ENCODE data around the gene TMCC1.
A peak's percentile ranks its signal among the peaks of the same experiment; 100 is the strongest.
"Not testable (repeated sequence)": the region's sequence is repeated elsewhere in the genome, so short reads cannot be mapped to it uniquely, and the experiment has no call there.

TMCC1 gene

GRCh38 chr3:129893581-129894070 lies at the start of gene TMCC1:
TMCC1 (minus strand) TSS chr3:129893711.
- peak; percentile 5 for DNase-seq (ENCODE audit: low read depth, low spot score)

GRCh38 chr3:129943020-129943419 lies 49.5 kb upstream of the TMCC1 start:
- DNase-seq (ENCODE audit: low read depth, low spot score): no peak

DNA sequence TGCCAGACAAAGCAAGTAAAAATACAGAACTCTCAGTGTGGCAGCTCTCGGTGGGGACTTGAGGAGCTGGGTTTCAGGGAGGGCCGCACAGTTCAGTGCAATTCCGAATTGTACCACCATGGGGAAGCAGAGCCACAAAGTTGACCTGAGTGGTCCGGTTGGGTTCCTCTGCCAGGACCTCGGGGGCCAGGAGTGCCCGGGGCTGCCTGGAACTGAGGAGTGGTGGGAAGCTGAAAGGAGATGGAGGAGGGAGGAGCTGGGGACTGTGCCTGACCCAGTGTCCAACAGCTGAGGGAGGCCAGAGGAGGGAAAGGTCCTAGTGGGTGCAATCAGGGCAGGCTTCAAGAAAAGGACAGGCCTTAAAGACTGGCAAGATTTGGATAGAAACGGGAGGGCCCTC lies 48.8 kb upstream of the TMCC1 start:
- DNase-seq (ENCODE audit: low read depth, low spot score): peak; percentile 21

- DNase-seq (ENCODE audit: low read depth, low spot score): no peak
Observed at GRCh38 chr3:129940086-129940485, 46.6 kb upstream of the TMCC1 start.

- DNase-seq (ENCODE audit: low read depth, low spot score): no peak
Observed at GRCh38 chr3:129938140-129938930, 44.8 kb upstream of the TMCC1 start.

DNA sequence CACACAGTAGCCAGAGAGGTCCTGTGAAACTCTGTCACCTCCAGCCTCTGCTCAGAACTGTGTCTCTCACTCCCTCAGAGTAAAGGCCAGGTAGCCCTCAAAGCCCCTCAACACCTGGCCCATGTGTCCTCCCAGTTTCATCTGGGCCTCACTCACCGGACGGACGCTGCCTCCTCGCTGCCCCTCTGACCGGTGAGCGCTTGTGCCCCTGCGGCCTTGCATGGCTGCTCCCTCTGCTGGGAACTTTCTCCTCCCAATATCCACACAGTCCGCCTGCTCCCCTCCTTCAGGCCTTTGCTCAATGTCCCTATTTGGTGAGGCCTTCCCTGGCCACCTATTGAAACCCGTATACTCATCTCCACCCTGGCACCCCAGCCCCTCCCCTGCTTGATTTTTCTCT lies 44.2 kb upstream of the TMCC1 start:
- no peak for DNase-seq (ENCODE audit: low read depth, low spot score)

- peak; percentile 13 for DNase-seq (ENCODE audit: low read depth, low spot score)
Observed at GRCh38 chr3:129936757-129937156, 43.2 kb upstream of the TMCC1 start.

DNA sequence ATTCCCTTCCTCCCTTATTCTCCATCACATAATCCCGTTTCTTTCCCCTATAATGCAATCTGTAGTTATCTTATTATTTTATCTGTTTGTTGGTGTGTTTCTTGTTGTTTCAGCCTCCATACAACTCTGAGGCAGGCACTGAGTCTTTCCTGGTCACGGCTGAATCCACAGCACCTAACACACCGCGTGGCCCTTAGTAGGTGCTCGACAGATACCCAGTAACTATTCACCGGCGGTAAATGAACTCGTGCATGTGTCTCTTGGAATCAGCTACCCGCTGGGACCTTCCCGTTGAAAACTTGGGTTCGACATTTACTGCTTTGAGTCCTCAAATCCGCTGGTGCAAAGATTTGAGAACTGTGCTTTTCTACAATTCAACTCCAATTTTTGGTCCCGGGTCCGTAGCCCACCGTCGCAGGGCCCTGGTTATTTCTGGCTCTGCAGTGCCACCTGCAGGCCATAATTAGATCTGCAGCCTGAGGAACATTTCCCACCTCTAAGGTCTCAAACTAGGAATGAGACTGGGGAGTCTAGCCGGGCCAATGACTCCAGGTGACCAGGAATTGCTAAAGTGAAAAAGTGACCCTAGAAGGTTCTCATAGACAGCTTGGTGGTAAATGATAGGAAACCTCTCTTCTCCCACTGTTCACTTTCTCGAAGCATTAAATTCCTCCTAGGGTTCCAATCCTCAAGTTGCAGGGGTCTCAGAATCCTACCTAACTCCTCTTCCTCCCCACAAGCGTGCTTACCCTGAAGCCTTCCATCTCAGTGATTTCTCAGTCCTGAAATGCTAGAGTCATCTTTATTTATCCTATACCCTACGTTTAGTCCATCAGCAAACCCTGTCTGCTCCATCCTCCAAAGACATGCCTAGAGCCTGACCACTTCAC lies 41.0 kb upstream of the TMCC1 start:
- no peak for DNase-seq (ENCODE audit: low read depth, low spot score)

- no peak for DNase-seq (ENCODE audit: low read depth, low spot score)
Observed at GRCh38 chr3:129933471-129933870, 40.0 kb upstream of the TMCC1 start.

DNA sequence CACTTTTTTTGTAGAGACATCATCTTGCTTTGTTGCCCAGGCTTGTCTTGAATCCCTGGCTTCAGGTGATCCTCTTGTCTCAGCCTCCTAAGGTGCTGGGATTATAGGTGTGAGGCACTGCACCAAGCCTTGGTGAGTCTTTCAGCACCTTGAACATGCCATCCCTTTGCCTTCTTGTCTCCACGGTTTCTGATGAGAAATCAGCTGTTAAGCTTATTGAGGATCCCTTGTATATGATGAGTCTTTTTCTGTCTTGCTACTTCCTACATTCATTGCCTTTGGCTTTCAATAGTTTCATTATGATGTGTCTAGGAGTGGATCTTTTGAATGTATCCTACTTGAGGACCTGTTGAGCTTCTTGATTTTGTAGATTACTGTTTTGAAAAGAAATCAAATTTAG lies 35.9 kb upstream of the TMCC1 start:
- no peak for DNase-seq (ENCODE audit: low read depth, low spot score)

GRCh38 chr3:129927072-129927471 lies 33.6 kb upstream of the TMCC1 start:
- DNase-seq (ENCODE audit: low read depth, low spot score): no peak

DNA sequence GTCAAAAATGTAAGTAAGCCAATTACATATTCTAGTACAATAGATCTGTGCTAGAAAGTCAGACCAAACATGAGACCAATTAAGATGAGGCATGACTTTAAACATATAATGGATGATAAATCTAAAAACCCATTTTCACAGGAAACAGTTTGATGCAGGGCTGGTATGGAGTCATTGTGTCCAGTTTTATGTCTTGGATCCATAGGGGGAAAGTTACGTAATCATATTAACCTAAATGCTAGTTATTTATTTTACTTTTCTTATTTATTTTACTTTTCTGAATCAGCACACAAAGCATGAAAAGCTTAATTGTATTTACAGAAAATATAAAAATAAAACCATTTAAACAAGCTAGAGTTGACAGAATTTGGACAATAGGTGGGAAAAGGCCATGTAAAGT lies 26.3 kb upstream of the TMCC1 start:
- DNase-seq (ENCODE audit: low read depth, low spot score): no peak

GRCh38 chr3:129919357-129919756 lies 25.8 kb upstream of the TMCC1 start:
- DNase-seq (ENCODE audit: low read depth, low spot score): no peak

DNA sequence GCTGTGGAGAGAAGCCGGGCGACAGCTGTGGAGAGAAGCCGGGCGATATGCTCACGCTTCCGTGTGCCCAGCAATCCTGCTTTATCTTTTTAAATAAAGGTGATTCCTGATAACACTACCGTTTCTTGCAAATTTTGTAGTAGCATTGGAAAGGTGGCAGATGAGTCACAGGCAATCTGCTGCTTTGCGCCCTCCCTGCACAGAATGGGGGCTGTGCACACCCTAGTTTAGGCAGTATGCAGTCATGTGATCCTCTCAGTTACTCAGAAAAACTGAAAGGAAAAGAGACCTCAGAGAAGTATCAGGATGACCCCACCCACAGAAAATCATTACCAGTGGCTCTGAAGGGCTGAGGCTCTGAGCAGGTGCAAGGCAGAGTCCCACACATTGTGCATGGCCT lies 24.9 kb upstream of the TMCC1 start:
- no peak for DNase-seq (ENCODE audit: low read depth, low spot score)

GRCh38 chr3:129917423-129918007 lies 24.0 kb upstream of the TMCC1 start:
- no peak for DNase-seq (ENCODE audit: low read depth, low spot score)

DNA sequence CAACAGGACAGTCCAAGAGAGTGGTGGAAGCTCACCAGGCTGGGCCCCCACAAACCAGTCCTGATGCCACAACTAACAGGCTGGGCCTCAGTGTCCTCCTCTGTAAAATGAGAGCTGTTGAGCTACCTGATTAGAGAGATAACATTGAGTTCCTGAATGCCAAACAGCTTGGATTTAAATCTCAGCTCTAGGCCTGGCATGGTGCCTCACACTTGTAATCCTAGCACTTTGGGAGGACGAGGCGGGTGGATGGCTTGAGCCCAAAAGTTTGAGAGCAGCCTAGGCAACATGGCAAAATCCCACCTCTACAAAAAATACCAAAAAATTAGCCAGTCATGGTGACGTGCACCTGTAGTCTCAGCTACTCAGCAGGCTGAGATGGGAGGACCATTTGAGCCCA lies 20.1 kb upstream of the TMCC1 start:
- DNase-seq (ENCODE audit: low read depth, low spot score): no peak

- no peak for DNase-seq (ENCODE audit: low read depth, low spot score)
Observed at GRCh38 chr3:129911261-129911861, 17.9 kb upstream of the TMCC1 start.

GRCh38 chr3:129909235-129909634 lies 15.7 kb upstream of the TMCC1 start:
- DNase-seq (ENCODE audit: low read depth, low spot score): not testable (repeated sequence)

DNA sequence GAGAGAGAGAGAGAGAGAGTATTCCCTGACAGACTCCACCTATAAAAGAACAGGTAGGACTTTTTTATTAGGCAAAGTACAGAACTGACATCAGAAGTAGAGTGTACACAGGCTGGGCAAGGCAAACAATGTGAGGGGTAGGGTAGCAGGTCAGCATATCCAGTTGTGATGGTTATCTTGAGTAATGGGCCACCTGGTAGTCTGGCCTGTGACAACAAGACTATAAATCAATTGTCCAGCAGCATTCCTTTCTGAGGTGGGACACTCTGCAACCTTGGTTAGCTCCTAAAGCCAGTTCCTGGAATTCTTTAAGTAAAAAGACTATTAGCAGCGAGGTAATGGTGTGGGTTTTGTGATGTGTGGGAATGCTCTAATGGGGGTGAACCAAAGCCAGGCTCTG lies 14.9 kb upstream of the TMCC1 start:
- no peak for DNase-seq (ENCODE audit: low read depth, low spot score)

DNA sequence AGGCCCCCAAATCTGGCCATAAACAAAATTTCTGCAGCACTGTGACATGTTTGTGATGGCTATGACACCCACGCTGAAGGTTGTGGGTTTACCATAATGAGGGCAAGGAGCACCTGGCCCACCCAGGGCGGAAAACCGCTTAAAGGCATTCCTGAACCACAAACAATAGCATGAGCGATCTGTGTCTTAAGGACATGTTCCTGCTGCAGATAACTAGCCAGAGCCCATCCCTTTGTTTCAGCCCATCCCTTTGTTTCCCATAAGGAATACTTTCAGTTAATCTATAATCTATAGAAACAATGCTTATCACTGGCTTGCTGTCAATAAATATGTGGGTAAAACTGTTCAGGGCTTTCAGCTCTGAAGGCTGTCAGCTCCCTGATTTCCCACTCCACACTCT lies 7.8 kb upstream of the TMCC1 start:
- not testable (repeated sequence) for DNase-seq (ENCODE audit: low read depth, low spot score)

DNA sequence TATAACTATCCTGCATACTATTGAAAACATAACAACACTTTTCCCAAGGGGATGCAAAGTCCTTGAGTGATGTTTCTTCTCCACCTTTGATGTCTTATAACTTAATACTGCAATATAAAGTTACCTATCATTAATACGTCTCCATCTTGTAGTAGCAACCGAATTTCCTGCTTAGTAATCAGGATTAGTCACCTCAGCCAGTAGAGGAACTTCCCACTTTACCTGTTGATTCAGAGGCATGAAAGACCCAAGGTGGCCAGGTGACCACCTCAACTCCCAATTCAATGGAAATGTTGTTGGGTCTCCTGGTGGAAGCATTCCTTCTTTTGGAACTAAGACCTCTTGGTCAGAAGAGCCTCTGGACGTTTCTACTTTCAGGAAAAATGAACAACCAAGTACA lies 3.5 kb upstream of the TMCC1 start:
- DNase-seq (ENCODE audit: low read depth, low spot score): no peak
